Measurements from ENCODE around the gene SMARCC1.

Gene SMARCC1

DNA sequence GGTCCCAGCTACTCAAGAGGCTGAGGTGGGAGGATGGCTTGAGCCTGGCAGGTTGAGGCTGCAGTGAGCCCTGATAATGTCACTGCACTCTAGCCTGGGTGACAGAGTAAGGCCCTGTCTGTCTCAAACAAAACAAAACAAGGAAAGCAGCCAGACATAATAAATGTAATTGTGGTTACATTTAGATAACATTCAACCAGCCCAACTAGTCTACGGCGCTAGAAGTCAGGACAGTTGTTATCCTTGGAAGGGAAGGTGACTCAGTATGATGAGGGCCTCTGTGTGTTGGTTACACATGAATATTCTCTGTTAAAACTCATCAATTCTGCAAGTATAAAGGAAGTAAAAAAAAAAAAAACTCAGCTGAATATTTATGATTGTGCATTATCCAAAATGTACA is 176.0 kb downstream of the SMARCC1 start:
- Histone ChIP-seq H3K4me3 (ENCODE audit: insufficient read depth, low read length, poor library complexity, severe bottlenecking) (no peak overlapping the region), H3K36me3 (ENCODE audit: low read length) (peaks cover 36% of the 10 kb centered on the region), H3K4me2 (ENCODE audit: low read depth, low read length, poor library complexity, severe bottlenecking) (no peak overlapping the region), H3K27me3 (ENCODE audit: low read length) (no peaks in the 10 kb centered on the region), H2AFZ (ENCODE audit: low read depth, low read length, severe bottlenecking) (no peak overlapping the region), H3K9me2 (replicated peaks; ENCODE audit: insufficient read depth, low read length) (no peaks in the 10 kb centered on the region), H3K9ac (ENCODE audit: low read length) (no peak overlapping the region), H3K79me2 (ENCODE audit: insufficient read depth, low read length) (0 out of 2 replicates have a peak, but pooled peaks cover 2% of the 10 kb centered on the region), H3K9me3 (ENCODE audit: insufficient read depth, low read length) (no peaks in the 10 kb centered on the region), H4K20me1 (ENCODE audit: low read depth, low read length) (no peaks in the 10 kb centered on the region; the same call in 1 of the 2 replicates), H3K27ac (ENCODE audit: low read depth, low read length) (no peak overlapping the region), H3F3A (ENCODE audit: insufficient read depth) (peaks cover 1% of the 10 kb centered on the region; the same call in 1 of the 2 replicates)
- no peak for TF ChIP-seq EZH2phosphoT487 (conservative IDR thresholded peaks at IDR 0.05; ENCODE audit: low read length)
- TF ChIP-seq, protein P1, sequence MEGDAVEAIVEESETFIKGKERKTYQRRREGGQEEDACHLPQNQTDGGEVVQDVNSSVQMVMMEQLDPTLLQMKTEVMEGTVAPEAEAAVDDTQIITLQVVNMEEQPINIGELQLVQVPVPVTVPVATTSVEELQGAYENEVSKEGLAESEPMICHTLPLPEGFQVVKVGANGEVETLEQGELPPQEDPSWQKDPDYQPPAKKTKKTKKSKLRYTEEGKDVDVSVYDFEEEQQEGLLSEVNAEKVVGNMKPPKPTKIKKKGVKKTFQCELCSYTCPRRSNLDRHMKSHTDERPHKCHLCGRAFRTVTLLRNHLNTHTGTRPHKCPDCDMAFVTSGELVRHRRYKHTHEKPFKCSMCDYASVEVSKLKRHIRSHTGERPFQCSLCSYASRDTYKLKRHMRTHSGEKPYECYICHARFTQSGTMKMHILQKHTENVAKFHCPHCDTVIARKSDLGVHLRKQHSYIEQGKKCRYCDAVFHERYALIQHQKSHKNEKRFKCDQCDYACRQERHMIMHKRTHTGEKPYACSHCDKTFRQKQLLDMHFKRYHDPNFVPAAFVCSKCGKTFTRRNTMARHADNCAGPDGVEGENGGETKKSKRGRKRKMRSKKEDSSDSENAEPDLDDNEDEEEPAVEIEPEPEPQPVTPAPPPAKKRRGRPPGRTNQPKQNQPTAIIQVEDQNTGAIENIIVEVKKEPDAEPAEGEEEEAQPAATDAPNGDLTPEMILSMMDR (IDR thresholded peaks at IDR 0.05; ENCODE audit: insufficient read depth, low read length, poor library complexity, severe bottlenecking), result no peak

GRCh38 chr3:47604145-47604544 is 177.5 kb downstream of the SMARCC1 start:
- Histone ChIP-seq H2AFZ (ENCODE audit: low read depth, low read length, severe bottlenecking) (no peak overlapping the region), H3K27me3 (ENCODE audit: low read length) (no peaks in the 10 kb centered on the region), H3F3A (ENCODE audit: insufficient read depth) (no peaks in the 10 kb centered on the region), H3K79me2 (ENCODE audit: insufficient read depth, low read length) (0 out of 2 replicates have a peak, but pooled peaks cover 5% of the 10 kb centered on the region), H3K27ac (ENCODE audit: low read depth, low read length) (no peak overlapping the region), H3K36me3 (ENCODE audit: low read length) (peaks cover 27% of the 10 kb centered on the region), H3K9me2 (replicated peaks; ENCODE audit: insufficient read depth, low read length) (no peaks in the 10 kb centered on the region), H3K4me2 (ENCODE audit: low read depth, low read length, poor library complexity, severe bottlenecking) (no peak overlapping the region), H3K4me3 (ENCODE audit: insufficient read depth, low read length, poor library complexity, severe bottlenecking) (no peak overlapping the region), H3K9me3 (ENCODE audit: insufficient read depth, low read length) (no peaks in the 10 kb centered on the region), H3K9ac (ENCODE audit: low read length) (no peak overlapping the region), H4K20me1 (ENCODE audit: low read depth, low read length) (no peaks in the 10 kb centered on the region; the same call in 1 of the 2 replicates)
- TF ChIP-seq, protein P1 (IDR thresholded peaks at IDR 0.05; ENCODE audit: insufficient read depth, low read length, poor library complexity, severe bottlenecking), result no peak
- no peak for TF ChIP-seq EZH2phosphoT487 (conservative IDR thresholded peaks at IDR 0.05; ENCODE audit: low read length)

- no peak overlapping the region for H3K4me2 ChIP-seq (ENCODE audit: low read depth, low read length, poor library complexity, severe bottlenecking)
- no peak overlapping the region for H3K9ac ChIP-seq (ENCODE audit: low read length)
- TF ChIP-seq, protein P1 (IDR thresholded peaks at IDR 0.05; ENCODE audit: insufficient read depth, low read length, poor library complexity, severe bottlenecking), result no peak
- TF ChIP-seq EZH2phosphoT487 (conservative IDR thresholded peaks at IDR 0.05; ENCODE audit: low read length), result no peak
- H3K36me3 ChIP-seq (ENCODE audit: low read length), result peaks cover 22% of the 10 kb centered on the region
- no peak overlapping the region for H3K27ac ChIP-seq (ENCODE audit: low read depth, low read length)
- H3K9me3 ChIP-seq (ENCODE audit: insufficient read depth, low read length), result no peaks in the 10 kb centered on the region
- H2AFZ ChIP-seq (ENCODE audit: low read depth, low read length, severe bottlenecking), result no peak overlapping the region
- H3F3A ChIP-seq (ENCODE audit: insufficient read depth), result no peaks in the 10 kb centered on the region
- H3K9me2 ChIP-seq (replicated peaks; ENCODE audit: insufficient read depth, low read length), result no peaks in the 10 kb centered on the region
- H3K79me2 ChIP-seq (ENCODE audit: insufficient read depth, low read length), result 0 out of 2 replicates have a peak, but pooled peaks cover 5% of the 10 kb centered on the region
- H3K27me3 ChIP-seq (ENCODE audit: low read length), result no peaks in the 10 kb centered on the region
- H3K4me3 ChIP-seq (ENCODE audit: insufficient read depth, low read length, poor library complexity, severe bottlenecking), result no peak overlapping the region
- H4K20me1 ChIP-seq (ENCODE audit: low read depth, low read length), result no peaks in the 10 kb centered on the region; the same call in 1 of the 2 replicates
Measured at GRCh38 chr3:47603332-47603731, 178.4 kb downstream of the SMARCC1 start.
